Lower leg skin (tissue), 4 donors: ENCODE measurements around the gene MGAT2. TPM values are rescaled to one million over a fixed set of nuclear protein-coding genes. Genes with fewer than 3 reads are reported as not detected.

ENCODE experiments used
- DNase-seq, 2 donors: peaks; one replicate each; pipeline ENCODE4 v3.0.0-alpha.2; 2019; ENCODE audit warnings: low spot score in 2 of 2
- H3K4me3 ChIP-seq: fragments of 200-600 bp; sonication (generic); 2 replicates; pipeline ENCODE4 v1.5.1; 2017; ENCODE audit warnings: mild to moderate bottlenecking, low read depth; ENCODE audit not compliant: poor library complexity, severe bottlenecking
- POLR2A ChIP-seq, 2 donors: fragments of 450-650 bp; IDR thresholded peaks; one replicate each; pipeline ENCODE4 v1.6.1; 2016 to 2017; ENCODE audit warnings: antibody characterized with exemption in 2 of 2, mild to moderate bottlenecking in 1 of 2, moderate library complexity in 1 of 2
- WGBS, 2 donors: methylation state at CpG; one replicate each; pipeline ENCODE4 v1.1.5; 2018; 5-methylcytosine and 5-hydroxymethylcytosine counted together
- intact Hi-C: fragments of 100-400 bp; cut with DNase I; formaldehyde crosslinking; loops from one replicate; pipeline ENCODE4 v1.15.0; 2023; ENCODE audit warnings: low total_unique reads
- total RNA-seq, 4 donors: library from RNA; depleted of rRNA; stranded (reverse); fragments of >200 nt; gene quantifications; one replicate each; pipeline ENCODE4 v1.1.0, GENCODE V29; 2016
- TF ChIP-seq, protein P1 (sequence below), 3 donors: fragments of 450-650 bp; IDR thresholded peaks; one replicate each; pipeline ENCODE4 v1.5.1; 2016; ENCODE audit warnings: antibody characterized with exemption in 3 of 3, mild to moderate bottlenecking in 3 of 3, moderate library complexity in 2 of 3

The MGAT2 gene
- total RNA-seq, 4 donors from 2014 or later = 8.6 to 19.8 (median 14.3) TPM

DNA sequence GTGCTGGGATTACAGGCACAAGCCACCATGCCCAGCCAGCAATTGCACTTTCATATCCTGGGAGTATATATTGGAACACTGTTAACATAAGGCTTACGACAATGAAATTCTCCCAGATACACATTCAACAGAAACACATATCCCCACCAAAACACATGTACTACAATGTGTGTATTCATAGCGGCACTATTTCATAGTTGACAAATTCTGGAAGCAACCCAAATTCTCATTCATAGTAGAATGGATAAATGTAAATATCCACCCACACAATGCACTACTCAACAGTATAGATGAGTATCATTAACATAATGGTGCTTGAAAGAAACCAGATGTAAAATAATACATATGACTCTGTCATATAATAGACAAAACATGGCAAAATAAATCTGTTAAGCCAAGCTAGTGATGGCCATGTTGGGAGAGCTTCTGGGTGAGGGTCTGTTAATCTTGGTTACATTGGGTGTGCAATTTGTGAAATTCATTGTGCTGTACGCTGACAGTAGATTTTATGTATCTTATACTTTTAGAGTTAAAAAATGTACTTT, 17.0 kb downstream of the MGAT2 start:
- no peak for TF ChIP-seq POLR2A (IDR thresholded peaks at IDR 0.05)
- TF ChIP-seq, protein P1, sequence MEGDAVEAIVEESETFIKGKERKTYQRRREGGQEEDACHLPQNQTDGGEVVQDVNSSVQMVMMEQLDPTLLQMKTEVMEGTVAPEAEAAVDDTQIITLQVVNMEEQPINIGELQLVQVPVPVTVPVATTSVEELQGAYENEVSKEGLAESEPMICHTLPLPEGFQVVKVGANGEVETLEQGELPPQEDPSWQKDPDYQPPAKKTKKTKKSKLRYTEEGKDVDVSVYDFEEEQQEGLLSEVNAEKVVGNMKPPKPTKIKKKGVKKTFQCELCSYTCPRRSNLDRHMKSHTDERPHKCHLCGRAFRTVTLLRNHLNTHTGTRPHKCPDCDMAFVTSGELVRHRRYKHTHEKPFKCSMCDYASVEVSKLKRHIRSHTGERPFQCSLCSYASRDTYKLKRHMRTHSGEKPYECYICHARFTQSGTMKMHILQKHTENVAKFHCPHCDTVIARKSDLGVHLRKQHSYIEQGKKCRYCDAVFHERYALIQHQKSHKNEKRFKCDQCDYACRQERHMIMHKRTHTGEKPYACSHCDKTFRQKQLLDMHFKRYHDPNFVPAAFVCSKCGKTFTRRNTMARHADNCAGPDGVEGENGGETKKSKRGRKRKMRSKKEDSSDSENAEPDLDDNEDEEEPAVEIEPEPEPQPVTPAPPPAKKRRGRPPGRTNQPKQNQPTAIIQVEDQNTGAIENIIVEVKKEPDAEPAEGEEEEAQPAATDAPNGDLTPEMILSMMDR (IDR thresholded peaks at IDR 0.05) = no peak
- intact Hi-C loops = loop anchor here (10.0 kb wide), 1 partner anchor 127 kb away; the partner anchor contains the start of gene KLHDC2
- DNase-seq = no peak
- WGBS, 2 donors = 76 to 87% methylated on average over 3 of the region's 3 CpGs
- H3K4me3 ChIP-seq = no peak overlapping the region

GRCh38 chr14:49640540-49641417, 20.2 kb downstream of the MGAT2 start:
- intact Hi-C loops = no loop called here
- H3K4me3 ChIP-seq = no peak overlapping the region
- TF ChIP-seq, protein P1 (IDR thresholded peaks at IDR 0.05) = no peak
- no peak for TF ChIP-seq POLR2A (IDR thresholded peaks at IDR 0.05)
- no peak for DNase-seq
- WGBS, 2 donors = 90 to 91% methylated on average over 7 of the region's 7 CpGs

DNA sequence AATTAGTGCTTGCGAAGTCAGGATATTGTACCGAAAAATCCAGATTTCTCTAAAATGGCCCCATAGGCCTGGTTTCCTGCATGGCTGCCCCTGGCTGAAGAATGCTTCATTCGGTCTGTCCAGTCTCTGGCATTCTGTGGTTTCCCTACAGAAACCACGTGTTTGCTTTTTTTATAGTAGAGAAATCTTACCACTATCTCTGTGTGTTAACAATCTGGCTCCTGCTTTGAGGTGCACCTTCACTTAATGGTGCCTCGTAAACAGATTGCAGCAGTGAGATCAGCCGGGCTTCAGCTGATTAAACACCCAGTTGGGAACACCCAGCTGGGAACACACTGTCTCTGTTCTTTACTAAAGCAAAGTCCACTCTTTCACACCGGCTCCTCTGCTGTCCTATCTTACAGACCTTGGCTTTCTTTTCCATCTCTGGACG, 21.1 kb downstream of the MGAT2 start:
- 67 to 70% methylated on average over 8 of the region's 8 CpGs for WGBS, 2 donors
- TF ChIP-seq, protein P1 (IDR thresholded peaks at IDR 0.05) = no peak
- no peak for TF ChIP-seq POLR2A (IDR thresholded peaks at IDR 0.05)
- intact Hi-C loops = no loop called here
- DNase-seq = no peak
- no peak overlapping the region for H3K4me3 ChIP-seq

- TF ChIP-seq, protein P1 (IDR thresholded peaks at IDR 0.05) = no peak
- TF ChIP-seq POLR2A (IDR thresholded peaks at IDR 0.05) = no peak
- no peak overlapping the region for H3K4me3 ChIP-seq
- DNase-seq = no peak
- intact Hi-C loops = no loop called here
These were observed 21.6 kb downstream of the MGAT2 start for GRCh38 chr14:49642163-49642562.

- TF ChIP-seq, protein P1 (IDR thresholded peaks at IDR 0.05) = no peak
- no peak for TF ChIP-seq POLR2A (IDR thresholded peaks at IDR 0.05)
- WGBS, 2 donors = 96% methylated on average over 6 of the region's 6 CpGs
- no peak for DNase-seq
These were observed 32.9 kb downstream of the MGAT2 start for GRCh38 chr14:49653508-49653907.

More at GRCh38 chr14:49653508-49653907, 32.9 kb downstream of the MGAT2 start:
- no peak overlapping the region for H3K4me3 ChIP-seq
- intact Hi-C loops = no loop called here
